A549 (cell line): Measurements from ENCODE around the gene TCEA2. TPM values are rescaled to one million over a fixed set of nuclear protein-coding genes. Genes with fewer than 3 reads are reported as not detected.

ENCODE experiments used
- ATAC-seq, 2 experiments: fragments of 200-7000 bp in 1 of 2; fragments of >200 bp in 1 of 2; cut with Nextera tagmentation in 1 of 2; cut with Tn5 transposase in 1 of 2; 3 replicates each; pipeline versions ENCODE4 v1.8.0 to v1.9.1; 2018 to 2020; ENCODE audit warnings: mild to moderate bottlenecking in 1 of 2, moderate library complexity in 1 of 2
- CTCF ChIA-PET: fragments of 300-600 bp; sonication (Branson Sonifier 250); formaldehyde crosslinking; extraction: SDS; loops from one replicate; lab custom pipeline; 2021; ENCODE audit warnings: antibody characterized with exemption, inconsistent platforms; lab: Yijun Ruan, JAX
- POLR2A ChIA-PET: fragments of 350-600 bp; formaldehyde crosslinking; extraction: SDS; loops from one replicate; lab custom pipeline; 2021; ENCODE audit warnings: antibody characterized with exemption, inconsistent platforms; lab: Yijun Ruan, JAX
- DNase-seq, 2 experiments: peaks; one replicate each; pipeline versions ENCODE4 v3.0.0 to v3.0.0-alpha.2; 2011 to 2016; ENCODE audit warnings: low read depth in 1 of 2, low spot score in 1 of 2
- FAIRE-seq: peaks from 2 replicates; lab custom pipeline; 2011; peaks lifted over from hg19 to GRCh38; lab: Jason Lieb, UNC
- H3K27ac ChIP-seq, 2 experiments: fragments of >200 bp; sonication (Bioruptor Twin); formaldehyde crosslinking; 3 replicates each; pipeline ENCODE4 v1.5.1; 2016 to 2017
- H3K4me1 ChIP-seq: fragments of >200 bp; sonication (Bioruptor Twin); formaldehyde crosslinking; 3 replicates; pipeline ENCODE4 v1.6.1; 2016
- H3K4me2 ChIP-seq: fragments of >200 bp; sonication (Bioruptor Twin); formaldehyde crosslinking; 3 replicates; pipeline ENCODE4 v1.6.1; 2016
- H3K4me3 ChIP-seq: fragments of >200 bp; sonication (Bioruptor Twin); formaldehyde crosslinking; 3 replicates; pipeline ENCODE4 v1.5.1; 2016
- H3K9me3 ChIP-seq: fragments of >200 bp; sonication (Bioruptor Twin); formaldehyde crosslinking; 3 replicates; pipeline ENCODE4 v1.6.1; 2016
- BHLHE40 ChIP-seq: IDR thresholded peaks from 2 replicates; pipeline ENCODE4 v1.6.1; 2012; ENCODE audit warnings: low read depth, low read length, inconsistent platforms
- CEBPB ChIP-seq, 2 experiments: fragments of >200 bp in 1 of 2; sonication (Bioruptor Twin) in 1 of 2; formaldehyde crosslinking in 1 of 2; IDR thresholded peaks; 2 replicates each; pipeline ENCODE4 v1.6.1; 2012 to 2016
- CHD4 ChIP-seq: fragments of 200-600 bp; sonication (generic); IDR thresholded peaks from 2 replicates; pipeline ENCODE4 v1.6.1; 2016; ENCODE audit warnings: antibody characterized with exemption, mild to moderate bottlenecking, borderline replicate concordance
- FOSB ChIP-seq: fragments of 250-450 bp; sonication (Bioruptor Pico); IDR thresholded peaks from 2 replicates; pipeline ENCODE4 v1.5.0; 2020; ENCODE audit warnings: mild to moderate bottlenecking, moderate library complexity
- FOSL2 ChIP-seq, 2 experiments: fragments of 450-650 bp in 1 of 2; fragments of >200 bp in 1 of 2; sonication (Bioruptor Twin) in 1 of 2; formaldehyde crosslinking; IDR thresholded peaks; 2 replicates each; pipeline versions ENCODE4 v1.5.0 to v1.6.1; 2016 to 2020; ENCODE audit warnings: mild to moderate bottlenecking in 1 of 2, moderate library complexity in 1 of 2
- FOXS1 ChIP-seq: fragments of 250-450 bp; sonication (Bioruptor Pico); IDR thresholded peaks from 2 replicates; pipeline ENCODE4 v1.5.0; 2020; ENCODE audit warnings: mild to moderate bottlenecking, moderate library complexity
- GATA3 ChIP-seq: IDR thresholded peaks from 2 replicates; pipeline ENCODE4 v1.6.1; 2012; ENCODE audit warnings: borderline replicate concordance
- HDAC2 ChIP-seq: fragments of 200-600 bp; sonication (generic); IDR thresholded peaks from 2 replicates; pipeline ENCODE4 v1.6.1; 2016
- HOXB5 ChIP-seq: fragments of 250-450 bp; sonication (Bioruptor Pico); IDR thresholded peaks from 2 replicates; pipeline ENCODE4 v1.5.0; 2020; ENCODE audit warnings: mild to moderate bottlenecking, moderate library complexity
- KDM1A ChIP-seq: fragments of 200-600 bp; sonication (generic); IDR thresholded peaks from 2 replicates; pipeline ENCODE4 v1.6.1; 2016; ENCODE audit warnings: low read depth, mild to moderate bottlenecking
- KDM5A ChIP-seq: fragments of 200-600 bp; sonication (generic); IDR thresholded peaks from 2 replicates; pipeline ENCODE4 v1.6.1; 2016; ENCODE audit warnings: antibody characterized with exemption, mild to moderate bottlenecking
- MAZ ChIP-seq: fragments of 150-350 bp; IDR thresholded peaks from 2 replicates; pipeline ENCODE4 v1.6.1; 2014; ENCODE audit warnings: antibody characterized with exemption, low read depth, low read length, borderline replicate concordance
- MYC ChIP-seq: IDR thresholded peaks from 2 replicates; pipeline ENCODE4 v1.6.1; 2012; ENCODE audit warnings: mild to moderate bottlenecking, inconsistent platforms, low read length, improper control_type of control experiment, borderline replicate concordance
- NPAS2 ChIP-seq: fragments of 250-450 bp; sonication (Bioruptor Pico); IDR thresholded peaks from 2 replicates; pipeline ENCODE4 v1.8.0; 2022; ENCODE audit warnings: mild to moderate bottlenecking, moderate library complexity, borderline replicate concordance
- PHF8 ChIP-seq: fragments of 200-600 bp; sonication (generic); IDR thresholded peaks from 2 replicates; pipeline ENCODE4 v1.6.1; 2016; ENCODE audit warnings: low read depth, mild to moderate bottlenecking, antibody characterized with exemption, moderate library complexity, borderline replicate concordance
- POLR2A ChIP-seq: IDR thresholded peaks from 2 replicates; pipeline ENCODE4 v1.6.1; 2012; ENCODE audit warnings: mild to moderate bottlenecking, low read length
- RAD21 ChIP-seq, 2 experiments: fragments of >200 bp in 1 of 2; sonication (Bioruptor Twin) in 1 of 2; formaldehyde crosslinking in 1 of 2; IDR thresholded peaks in 1 of 2; conservative IDR thresholded peaks in 1 of 2; 2 replicates in 1 of 2; 3 replicates in 1 of 2; pipeline ENCODE4 v1.6.1; 2012 to 2018; ENCODE audit warnings: inconsistent platforms in 1 of 2
- RCOR1 ChIP-seq: fragments of 150-350 bp; IDR thresholded peaks from 2 replicates; pipeline ENCODE4 v1.6.1; 2014; ENCODE audit warnings: antibody characterized with exemption, low read length, low read depth
- RFX5 ChIP-seq: fragments of 450-650 bp; IDR thresholded peaks from 2 replicates; pipeline ENCODE4 v1.7.1; 2014; ENCODE audit warnings: antibody characterized with exemption, mild to moderate bottlenecking, moderate library complexity
- SMC3 ChIP-seq: fragments of >200 bp; sonication (Bioruptor Twin); formaldehyde crosslinking; IDR thresholded peaks from 3 replicates; pipeline ENCODE4 v1.6.1; 2018; ENCODE audit warnings: inconsistent platforms
- TP53 ChIP-seq: fragments of 250-450 bp; sonication (Bioruptor Pico); IDR thresholded peaks from 2 replicates; pipeline ENCODE4 v1.5.0; 2021; ENCODE audit warnings: mild to moderate bottlenecking, moderate library complexity
- ZNF302 ChIP-seq: fragments of 250-450 bp; sonication (Bioruptor Pico); IDR thresholded peaks from 2 replicates; pipeline ENCODE4 v1.9.0; 2021; ENCODE audit warnings: inconsistent platforms, mild to moderate bottlenecking, moderate library complexity
- WGBS: methylation state at CpG from one replicate; pipeline ENCODE4 v1.1.6; 2017; ENCODE audit errors: missing lambda C conversion rate; 5-methylcytosine and 5-hydroxymethylcytosine counted together
- polyA plus RNA-seq, 4 experiments: library from polyadenylated mRNA; depleted of rRNA in 3 of 4; stranded (reverse); fragments of >200 nt; fragmentation: RNase III in 1 of 4; extraction: RNeasy Plus Mini Kit Qiagen cat#74134 plus additional on column Dnase treatment in 1 of 4; gene quantifications; 2 replicates in 3 of 4; 3 replicates in 1 of 4; pipeline ENCODE4 v1.2.3, GENCODE V29; 2011 to 2017
- TF ChIP-seq, protein P1 (sequence below): IDR thresholded peaks from 2 replicates; pipeline ENCODE4 v1.6.1; 2012
- TF ChIP-seq, protein P2 (sequence below): IDR thresholded peaks from 2 replicates; pipeline ENCODE4 v1.6.1; 2012
- TF ChIP-seq, protein P3 (sequence below): IDR thresholded peaks from 2 replicates; pipeline ENCODE4 v1.6.1; 2012; ENCODE audit warnings: low read depth, borderline replicate concordance
- TF ChIP-seq, protein P4 (sequence below): fragments of >200 bp; sonication (Bioruptor Twin); formaldehyde crosslinking; IDR thresholded peaks from 2 replicates; pipeline ENCODE4 v1.6.1; 2016
- TF ChIP-seq, protein P5 (sequence below): fragments of 200-600 bp; sonication (generic); IDR thresholded peaks from 2 replicates; pipeline ENCODE4 v1.6.1; 2016; ENCODE audit warnings: antibody characterized with exemption, mild to moderate bottlenecking, moderate library complexity

The TCEA2 gene
- polyA plus RNA-seq, 2 of the 4 experiments (the other 2 are of a cell fraction): 11.2 to 29.8 TPM

DNA sequence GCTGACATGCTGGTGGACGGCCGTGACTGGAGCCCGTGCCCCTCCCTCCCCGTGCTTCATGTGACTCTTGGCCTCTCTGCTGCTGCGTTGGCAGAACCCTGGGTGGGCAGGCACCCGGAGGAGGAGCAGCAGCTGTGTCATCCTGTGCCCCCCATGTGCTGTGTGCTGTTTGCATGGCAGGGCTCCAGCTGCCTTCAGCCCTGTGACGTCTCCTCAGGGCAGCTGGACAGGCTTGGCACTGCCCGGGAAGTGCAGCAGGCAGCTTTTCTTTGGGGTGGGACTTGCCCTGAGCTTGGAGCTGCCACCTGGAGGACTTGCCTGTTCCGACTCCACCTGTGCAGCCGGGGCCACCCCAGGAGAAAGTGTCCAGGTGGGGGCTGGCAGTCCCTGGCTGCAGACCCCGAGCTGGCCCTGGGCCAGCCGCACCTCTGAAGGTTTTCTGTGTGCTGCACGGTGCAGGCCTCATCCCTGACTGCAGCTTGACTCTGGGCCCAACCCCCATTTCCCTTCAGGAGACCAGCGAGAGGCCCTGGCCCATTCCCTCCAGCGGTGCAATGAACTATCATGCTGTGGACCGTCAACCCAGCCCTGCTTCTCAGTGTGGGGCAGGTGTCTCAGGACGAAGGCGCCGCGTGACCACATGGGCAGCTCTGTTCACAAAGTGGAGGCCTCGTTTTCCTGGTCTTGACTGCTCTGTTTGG is 36.2 kb downstream of the TCEA2 start:
- Histone ChIP-seq H3K4me3 (no peak overlapping the region), H3K27ac (no peak overlapping the region), H3K4me1 (0 out of 3 replicates have a peak, but pooled peaks cover 6% of the 10 kb centered on the region), H3K9me3 (no peaks in the 10 kb centered on the region), H3K4me2 (no peak overlapping the region)
- CTCF ChIA-PET: interaction anchor here (1.2 to 6.1 kb wide), 5 partner anchors 14 to 119 kb away, joined by 3 to 58 read pairs (median 10); partner anchors contain the start of gene LKAAEAR1
- ATAC-seq (no peak), FAIRE-seq (no peak), DNase-seq (no peak)
- no peak for TF ChIP-seq SMC3
- TF ChIP-seq, protein P1, sequence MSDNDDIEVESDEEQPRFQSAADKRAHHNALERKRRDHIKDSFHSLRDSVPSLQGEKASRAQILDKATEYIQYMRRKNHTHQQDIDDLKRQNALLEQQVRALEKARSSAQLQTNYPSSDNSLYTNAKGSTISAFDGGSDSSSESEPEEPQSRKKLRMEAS: no peak
- no peak for TF ChIP-seq ZNF302 (CRISPR knock-in tag)
- no peak for TF ChIP-seq MYC
- TF ChIP-seq, protein P2, sequence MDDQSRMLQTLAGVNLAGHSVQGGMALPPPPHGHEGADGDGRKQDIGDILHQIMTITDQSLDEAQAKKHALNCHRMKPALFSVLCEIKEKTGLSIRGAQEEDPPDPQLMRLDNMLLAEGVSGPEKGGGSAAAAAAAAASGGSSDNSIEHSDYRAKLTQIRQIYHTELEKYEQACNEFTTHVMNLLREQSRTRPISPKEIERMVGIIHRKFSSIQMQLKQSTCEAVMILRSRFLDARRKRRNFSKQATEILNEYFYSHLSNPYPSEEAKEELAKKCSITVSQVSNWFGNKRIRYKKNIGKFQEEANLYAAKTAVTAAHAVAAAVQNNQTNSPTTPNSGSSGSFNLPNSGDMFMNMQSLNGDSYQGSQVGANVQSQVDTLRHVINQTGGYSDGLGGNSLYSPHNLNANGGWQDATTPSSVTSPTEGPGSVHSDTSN: no peak
- TF ChIP-seq FOSL2 (IDR thresholded peaks at IDR 0.05): no peak
- no peak for TF ChIP-seq FOSL2 (CRISPR knock-in tag; IDR thresholded peaks at IDR 0.05)
- no peak for TF ChIP-seq CHD4
- no peak for TF ChIP-seq KDM5A
- TF ChIP-seq FOXS1: no peak
- TF ChIP-seq RFX5: no peak
- no peak for TF ChIP-seq FOSB
- TF ChIP-seq, protein P3, sequence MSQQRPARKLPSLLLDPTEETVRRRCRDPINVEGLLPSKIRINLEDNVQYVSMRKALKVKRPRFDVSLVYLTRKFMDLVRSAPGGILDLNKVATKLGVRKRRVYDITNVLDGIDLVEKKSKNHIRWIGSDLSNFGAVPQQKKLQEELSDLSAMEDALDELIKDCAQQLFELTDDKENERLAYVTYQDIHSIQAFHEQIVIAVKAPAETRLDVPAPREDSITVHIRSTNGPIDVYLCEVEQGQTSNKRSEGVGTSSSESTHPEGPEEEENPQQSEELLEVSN: no peak
- no peak for TF ChIP-seq POLR2A
- TF ChIP-seq RCOR1: no peak
- no peak for TF ChIP-seq NPAS2 (CRISPR knock-in tag)
- TF ChIP-seq MAZ: no peak
- no peak for TF ChIP-seq CEBPB (IDR thresholded peaks at IDR 0.05)
- no peak for TF ChIP-seq HOXB5 (CRISPR knock-in tag)
- POLR2A ChIA-PET: no interaction called here
- WGBS: 61% methylated on average over 10 of the region's 21 CpGs

GRCh38 chr20:64099880-64100565 is 37.0 kb downstream of the TCEA2 start:
- no peak for TF ChIP-seq PHF8
- no peak for TF ChIP-seq SMC3
- TF ChIP-seq KDM1A: no peak
- TF ChIP-seq RAD21 (conservative IDR thresholded peaks at IDR 0.05 in 1 of 2, IDR thresholded peaks at IDR 0.05 in 1 of 2): no peak
- TF ChIP-seq TP53 (CRISPR knock-in tag): no peak
- TF ChIP-seq, protein P2: no peak
- TF ChIP-seq, protein P4, sequence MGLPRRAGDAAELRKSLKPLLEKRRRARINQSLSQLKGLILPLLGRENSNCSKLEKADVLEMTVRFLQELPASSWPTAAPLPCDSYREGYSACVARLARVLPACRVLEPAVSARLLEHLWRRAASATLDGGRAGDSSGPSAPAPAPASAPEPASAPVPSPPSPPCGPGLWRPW: no peak
- TF ChIP-seq ZNF302 (CRISPR knock-in tag): no peak
- TF ChIP-seq, protein P1: no peak
- TF ChIP-seq RFX5: no peak
- TF ChIP-seq HDAC2: no peak
- TF ChIP-seq BHLHE40: no peak
- no peak for TF ChIP-seq GATA3
- no peak for TF ChIP-seq FOSB
- TF ChIP-seq, protein P5, sequence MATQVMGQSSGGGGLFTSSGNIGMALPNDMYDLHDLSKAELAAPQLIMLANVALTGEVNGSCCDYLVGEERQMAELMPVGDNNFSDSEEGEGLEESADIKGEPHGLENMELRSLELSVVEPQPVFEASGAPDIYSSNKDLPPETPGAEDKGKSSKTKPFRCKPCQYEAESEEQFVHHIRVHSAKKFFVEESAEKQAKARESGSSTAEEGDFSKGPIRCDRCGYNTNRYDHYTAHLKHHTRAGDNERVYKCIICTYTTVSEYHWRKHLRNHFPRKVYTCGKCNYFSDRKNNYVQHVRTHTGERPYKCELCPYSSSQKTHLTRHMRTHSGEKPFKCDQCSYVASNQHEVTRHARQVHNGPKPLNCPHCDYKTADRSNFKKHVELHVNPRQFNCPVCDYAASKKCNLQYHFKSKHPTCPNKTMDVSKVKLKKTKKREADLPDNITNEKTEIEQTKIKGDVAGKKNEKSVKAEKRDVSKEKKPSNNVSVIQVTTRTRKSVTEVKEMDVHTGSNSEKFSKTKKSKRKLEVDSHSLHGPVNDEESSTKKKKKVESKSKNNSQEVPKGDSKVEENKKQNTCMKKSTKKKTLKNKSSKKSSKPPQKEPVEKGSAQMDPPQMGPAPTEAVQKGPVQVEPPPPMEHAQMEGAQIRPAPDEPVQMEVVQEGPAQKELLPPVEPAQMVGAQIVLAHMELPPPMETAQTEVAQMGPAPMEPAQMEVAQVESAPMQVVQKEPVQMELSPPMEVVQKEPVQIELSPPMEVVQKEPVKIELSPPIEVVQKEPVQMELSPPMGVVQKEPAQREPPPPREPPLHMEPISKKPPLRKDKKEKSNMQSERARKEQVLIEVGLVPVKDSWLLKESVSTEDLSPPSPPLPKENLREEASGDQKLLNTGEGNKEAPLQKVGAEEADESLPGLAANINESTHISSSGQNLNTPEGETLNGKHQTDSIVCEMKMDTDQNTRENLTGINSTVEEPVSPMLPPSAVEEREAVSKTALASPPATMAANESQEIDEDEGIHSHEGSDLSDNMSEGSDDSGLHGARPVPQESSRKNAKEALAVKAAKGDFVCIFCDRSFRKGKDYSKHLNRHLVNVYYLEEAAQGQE: no peak
- TF ChIP-seq HOXB5 (CRISPR knock-in tag): no peak
- WGBS: 64% methylated on average over 11 of the region's 14 CpGs
- DNase-seq (no peak), ATAC-seq (no peak), FAIRE-seq (no peak)
- Histone ChIP-seq H3K9me3 (no peaks in the 10 kb centered on the region), H3K4me1 (0 out of 3 replicates have a peak, but pooled peaks cover 6% of the 10 kb centered on the region), H3K4me2 (no peak overlapping the region), H3K27ac (no peak overlapping the region), H3K4me3 (no peak overlapping the region)
- ChIA-PET CTCF (interaction anchor here (0.7 to 6.1 kb wide), 7 partner anchors 10 to 120 kb away, joined by 3 to 58 read pairs (median 10); partner anchors contain the start of genes LKAAEAR1 and OPRL1), POLR2A (no interaction called here)
